Heart left ventricle (tissue), 16 donors: Measurements from ENCODE around the gene RPS6KC1. TPM values are rescaled to one million over a fixed set of nuclear protein-coding genes. Genes with fewer than 3 reads are reported as not detected.

Source experiments
- ATAC-seq, 4 donors: fragments of 200-7000 bp; cut with Tn5 transposase; one replicate each; pipeline ENCODE4 v1.9.1; 2020 to 2022; ENCODE audit warnings: moderate library complexity in 4 of 4, mild to moderate bottlenecking in 3 of 4, moderate number of reproducible peaks in 1 of 4
- DNase-seq, 5 donors: peaks; one replicate each; pipeline ENCODE4 v3.0.0-alpha.2; 2020
- H3K27ac ChIP-seq, 12 donors: fragments of 200-600 bp; sonication (generic) in 4 of 12; one replicate each; pipeline versions ENCODE4 v1.5.0 to v1.8.0; 2016 to 2022; ENCODE audit warnings: mild to moderate bottlenecking in 2 of 12
- H3K27me3 ChIP-seq, 9 donors: fragments of 200-600 bp; sonication (generic) in 2 of 9; one replicate each; pipeline versions ENCODE4 v1.5.1 to v1.8.0; 2016 to 2022; ENCODE audit warnings: mild to moderate bottlenecking in 3 of 9
- H3K36me3 ChIP-seq, 9 donors: fragments of 200-600 bp; sonication (generic) in 2 of 9; one replicate each; pipeline versions ENCODE4 v1.5.0 to v1.8.0; 2018 to 2022; ENCODE audit warnings: mild to moderate bottlenecking in 2 of 9
- H3K4me1 ChIP-seq, 12 donors: fragments of 200-600 bp; sonication (generic) in 4 of 12; one replicate each; pipeline versions ENCODE4 v1.5.0 to v1.8.0; 2016 to 2022; ENCODE audit warnings: mild to moderate bottlenecking in 3 of 12
- H3K4me3 ChIP-seq, 12 donors: fragments of 200-600 bp; sonication (generic) in 4 of 12; one replicate each; pipeline versions ENCODE4 v1.5.0 to v1.8.0; 2017 to 2022; ENCODE audit warnings: mild to moderate bottlenecking in 9 of 12, moderate library complexity in 4 of 12
- H3K9me3 ChIP-seq, 12 donors: fragments of 200-600 bp; sonication (generic) in 4 of 12; one replicate each; pipeline versions ENCODE4 v1.5.0 to v1.8.0; 2016 to 2022; ENCODE audit warnings: mild to moderate bottlenecking in 1 of 12
- POLR2A ChIP-seq, 2 donors: fragments of 450-650 bp; IDR thresholded peaks; one replicate each; pipeline ENCODE4 v1.6.1; 2017; ENCODE audit warnings: antibody characterized with exemption in 2 of 2, mild to moderate bottlenecking in 2 of 2, moderate library complexity in 2 of 2
- WGBS, 4 donors: extraction: QIAGEN DNeasy Blood & Tissue Kit in 2 of 4; methylation state at CpG; one replicate each; pipeline versions ENCODE4 v1.1.5 to v1.1.7; 2013 to 2018; 5-methylcytosine and 5-hydroxymethylcytosine counted together
- intact Hi-C, 10 donors: fragments of 100-400 bp; cut with DNase I; formaldehyde crosslinking; loops; one replicate each; pipeline versions ENCODE4 v1.11.1 to v1.14.2; 2022
- polyA plus RNA-seq, 2 donors: library from polyadenylated mRNA; stranded (reverse); fragments of 200-250 nt; gene quantifications; one replicate each; pipeline ENCODE4 v1.2.3, GENCODE V29; 2013
- total RNA-seq, 9 donors: library from RNA; depleted of rRNA in 2 of 9; stranded (reverse); fragments of >200 nt in 2 of 9; fragmentation: NEBNext Ultra II Directional in 3 of 9; extraction: Animal tissue kit (Norgen Biotek cat#: 25700) in 3 of 9; gene quantifications; one replicate each; pipeline versions ENCODE4 v1.1.0 to v1.2.4, GENCODE V29; 2016 to 2023
- TF ChIP-seq, protein P1 (sequence below), 12 donors: fragments of 200-600 bp; sonication (generic) in 4 of 12; IDR thresholded peaks; one replicate each; pipeline versions ENCODE4 v1.5.0 to v1.8.0; 2018 to 2022; ENCODE audit warnings: antibody characterized with exemption in 12 of 12, mild to moderate bottlenecking in 5 of 12
- donor health status: ischemic (EF 13 %, LVEDD 7.1; RV severe dilation, severe dysfunction).
- donor health status: healthy with polysubstance abuse.
- donor health status: DM: no; HTN: yes; CAD: no.
- donor health status: DM: no; HTN: no; CAD: no.
- donor health status: ischemic (EF 25% LVEDD 6.9; RV normal size, moderate dysfunction).
- donor health status: ischemic (EF 25% LVEDD 5.7; RV mildly dilated, moderate dysfunction).
- donor health status: healthy.
- donor health status: DM: yes; HTN: yes; CAD: no.
- donor health status: ischemic (EF 35%, LVEDD 5.7; RV mildly dilated, moderate dysfunction).
- donor health status: nonischemic (EF 11% LVEDD 7.7; RV severe dilation, severe dysfunction).
- donor health status: DM: yes; HTN: yes; CAD: no.
- donor health status: PGD.
- donor health status: ischemic (EF 29% LVEDD 5.4; RV normal size, mild dysfunction).
- donor health status: nonischemic (EF 23%, LVEDD 6.1; RV moderate dilation, normal function).

The RPS6KC1 gene
- total and polyA plus RNA-seq, 11 donors, result 3.0 to 15.6 (median 10.4) TPM

DNA sequence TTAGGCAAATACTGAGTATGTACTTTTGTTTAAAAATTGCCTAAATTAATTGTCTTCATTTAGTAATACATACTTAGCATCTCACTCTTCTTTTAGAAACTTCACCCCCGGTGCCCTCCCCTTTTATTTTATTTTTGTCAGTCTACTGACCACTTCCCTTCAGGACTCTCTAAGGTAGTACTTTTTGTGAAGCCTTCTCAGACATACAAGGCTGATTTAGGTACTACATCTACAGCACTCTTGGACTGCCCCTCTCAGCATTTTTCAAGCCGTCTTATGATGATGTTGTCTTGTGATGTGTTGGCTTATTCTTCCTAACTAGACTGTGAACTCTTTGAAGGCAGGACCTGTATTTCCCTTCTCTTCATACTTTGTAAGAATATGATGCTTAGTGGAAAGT, 24.7 kb downstream of the RPS6KC1 start:
- H3K4me3 ChIP-seq, result no peak overlapping the region
- peaks cover 0 to 11% (median 0%) of the 10 kb centered on the region in 12 donors for H3K4me1 ChIP-seq
- H3K27me3 ChIP-seq, result no peaks in the 10 kb centered on the region
- WGBS, 4 donors, result 90 to 98% (median 93%) methylated on average over 2 of the region's 2 CpGs
- H3K9me3 ChIP-seq, result no peaks in the 10 kb centered on the region
- DNase-seq (no peak), ATAC-seq (no peak)
- no peak overlapping the region for H3K27ac ChIP-seq
- TF ChIP-seq, protein P1, sequence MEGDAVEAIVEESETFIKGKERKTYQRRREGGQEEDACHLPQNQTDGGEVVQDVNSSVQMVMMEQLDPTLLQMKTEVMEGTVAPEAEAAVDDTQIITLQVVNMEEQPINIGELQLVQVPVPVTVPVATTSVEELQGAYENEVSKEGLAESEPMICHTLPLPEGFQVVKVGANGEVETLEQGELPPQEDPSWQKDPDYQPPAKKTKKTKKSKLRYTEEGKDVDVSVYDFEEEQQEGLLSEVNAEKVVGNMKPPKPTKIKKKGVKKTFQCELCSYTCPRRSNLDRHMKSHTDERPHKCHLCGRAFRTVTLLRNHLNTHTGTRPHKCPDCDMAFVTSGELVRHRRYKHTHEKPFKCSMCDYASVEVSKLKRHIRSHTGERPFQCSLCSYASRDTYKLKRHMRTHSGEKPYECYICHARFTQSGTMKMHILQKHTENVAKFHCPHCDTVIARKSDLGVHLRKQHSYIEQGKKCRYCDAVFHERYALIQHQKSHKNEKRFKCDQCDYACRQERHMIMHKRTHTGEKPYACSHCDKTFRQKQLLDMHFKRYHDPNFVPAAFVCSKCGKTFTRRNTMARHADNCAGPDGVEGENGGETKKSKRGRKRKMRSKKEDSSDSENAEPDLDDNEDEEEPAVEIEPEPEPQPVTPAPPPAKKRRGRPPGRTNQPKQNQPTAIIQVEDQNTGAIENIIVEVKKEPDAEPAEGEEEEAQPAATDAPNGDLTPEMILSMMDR (IDR thresholded peaks at IDR 0.05), result no peak
- TF ChIP-seq POLR2A (IDR thresholded peaks at IDR 0.05), result no peak
- intact Hi-C loops, result no loop called here
- H3K36me3 ChIP-seq, result peaks cover 0 to 36% (median 16%) of the 10 kb centered on the region in 9 donors

DNA sequence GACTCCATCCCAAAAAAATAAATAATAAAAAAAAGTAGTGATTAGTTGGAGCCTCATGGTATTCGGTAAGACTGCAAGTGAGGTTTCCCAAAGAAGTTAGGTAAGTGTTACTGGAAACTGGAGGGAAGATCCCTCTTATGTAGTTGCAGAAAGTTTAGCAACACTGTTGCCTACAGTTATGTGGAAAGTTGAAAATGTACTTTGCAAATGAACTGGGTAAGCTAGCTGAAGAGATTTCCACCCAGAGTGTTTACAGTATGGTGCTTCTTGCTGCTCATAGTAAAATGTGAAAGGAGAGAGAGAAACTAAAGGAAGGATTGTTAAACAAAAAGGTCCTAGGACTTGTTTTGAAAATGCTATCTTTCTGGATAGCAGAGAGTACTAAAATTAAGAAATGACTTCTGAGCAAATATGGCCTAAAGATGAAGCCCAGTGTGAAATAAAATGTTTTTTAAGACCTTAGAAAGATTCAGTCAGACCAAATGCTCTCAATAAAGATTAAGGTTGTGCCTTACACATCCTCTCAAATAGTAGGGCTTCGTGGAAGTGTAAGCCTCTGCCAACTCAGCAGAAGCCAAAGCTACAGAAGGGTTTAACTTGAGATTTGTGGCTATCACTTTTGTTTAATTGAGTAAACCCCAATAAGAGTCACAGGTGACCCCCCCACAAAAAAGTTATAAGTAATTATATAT, 31.5 kb downstream of the RPS6KC1 start:
- 91 to 98% (median 95%) methylated on average over 2 of the region's 2 CpGs for WGBS, 4 donors
- DNase-seq (no peak), ATAC-seq (no peak)
- intact Hi-C loops, result no loop called here
- Histone ChIP-seq H3K27ac (no peak overlapping the region), H3K4me3 (no peak overlapping the region), H3K27me3 (no peaks in the 10 kb centered on the region), H3K9me3 (no peaks in the 10 kb centered on the region), H3K4me1 (no peaks in the 10 kb centered on the region), H3K36me3 (peaks cover 0 to 87% (median 57%) of the 10 kb centered on the region in 9 donors)
- no peak for TF ChIP-seq POLR2A (IDR thresholded peaks at IDR 0.05)
- TF ChIP-seq, protein P1 (IDR thresholded peaks at IDR 0.05), result no peak

DNA sequence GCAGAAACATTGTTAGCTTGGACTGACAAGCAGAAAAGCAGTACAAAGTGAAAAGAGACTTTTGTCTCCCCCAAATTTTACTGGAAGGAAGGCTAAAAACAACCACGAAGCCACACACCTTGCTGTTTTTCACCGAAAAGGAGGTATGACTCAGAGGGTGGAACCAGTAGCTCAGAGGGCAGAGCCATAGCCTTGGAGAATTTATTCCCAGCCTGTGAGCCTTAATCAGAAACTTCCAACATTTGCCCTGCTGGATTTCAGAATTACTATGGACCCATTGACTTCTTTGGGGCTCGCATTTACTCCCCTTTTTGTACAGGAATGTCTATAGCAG, 32.0 kb downstream of the RPS6KC1 start:
- H3K4me1 ChIP-seq, result no peaks in the 10 kb centered on the region
- H3K36me3 ChIP-seq, result peaks cover 0 to 87% (median 62%) of the 10 kb centered on the region in 9 donors
- no peaks in the 10 kb centered on the region for H3K9me3 ChIP-seq
- no peak overlapping the region for H3K27ac ChIP-seq
- intact Hi-C loops, result no loop called here
- ATAC-seq (no peak), DNase-seq (no peak)
- no peak overlapping the region for H3K4me3 ChIP-seq
- TF ChIP-seq POLR2A (IDR thresholded peaks at IDR 0.05), result no peak
- TF ChIP-seq, protein P1 (IDR thresholded peaks at IDR 0.05), result no peak
- no peaks in the 10 kb centered on the region for H3K27me3 ChIP-seq
- WGBS, 4 donors, result 91 to 98% (median 96%) methylated on average over 3 of the region's 3 CpGs

DNA sequence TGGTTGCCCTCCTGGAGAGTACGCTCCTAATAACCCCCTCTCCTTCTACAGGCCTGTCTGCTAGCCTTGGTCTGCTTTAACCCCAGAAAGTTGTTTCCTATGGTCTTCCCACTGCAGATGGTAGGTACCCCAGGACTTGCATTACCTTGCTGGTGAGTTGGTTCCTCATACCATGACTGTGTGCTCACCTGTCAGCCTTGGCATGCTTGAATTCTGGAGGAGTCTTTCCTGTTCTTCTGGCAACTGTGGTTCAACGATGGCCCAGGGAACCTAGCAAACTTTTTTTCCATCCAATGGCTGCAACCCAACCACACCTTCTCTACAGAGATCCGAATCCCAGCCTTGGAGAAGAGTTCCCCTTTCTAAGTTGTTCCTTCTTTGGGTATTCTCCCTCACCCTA, 36.9 kb downstream of the RPS6KC1 start:
- H3K27me3 ChIP-seq, result no peaks in the 10 kb centered on the region
- TF ChIP-seq POLR2A (IDR thresholded peaks at IDR 0.05), result no peak
- TF ChIP-seq, protein P1 (IDR thresholded peaks at IDR 0.05), result no peak
- H3K36me3 ChIP-seq, result peaks cover 0 to 54% (median 43%) of the 10 kb centered on the region in 9 donors
- ATAC-seq (no peak), DNase-seq (no peak)
- no peaks in the 10 kb centered on the region for H3K4me1 ChIP-seq
- 93 to 100% (median 97%) methylated on average over 3 of the region's 3 CpGs for WGBS, 4 donors
- H3K9me3 ChIP-seq, result no peaks in the 10 kb centered on the region
- no peak overlapping the region for H3K4me3 ChIP-seq
- no peak overlapping the region for H3K27ac ChIP-seq
- intact Hi-C loops, result no loop called here
